Stimulated activated CD4-positive, alpha-beta T cell treated with anti-CD3 and anti-CD28 coated beads, TNF-alpha, amount 100 ng/mL, for 1 hour (primary cell): ENCODE results near the gene DNAJC21.
A peak's percentile ranks its signal among the peaks of the same experiment; 100 is the strongest.
"Not testable (repeated sequence)": the region's sequence is repeated elsewhere in the genome, so short reads cannot be mapped to it uniquely, and the experiment has no call there.

Experiments used
- DNase-seq, 3 donors: peaks; one replicate each; pipeline ENCODE4 v3.0.0-alpha.2; 2020; ENCODE audit warnings: low read depth in 3 of 3, low spot score in 1 of 3

The DNAJC21 gene

GRCh38 chr5:34923256-34923655, 6.1 kb upstream of the DNAJC21 start:
- DNase-seq: not testable (repeated sequence)

GRCh38 chr5:34923694-34924461, 5.5 kb upstream of the DNAJC21 start:
- DNase-seq: no peak

DNA sequence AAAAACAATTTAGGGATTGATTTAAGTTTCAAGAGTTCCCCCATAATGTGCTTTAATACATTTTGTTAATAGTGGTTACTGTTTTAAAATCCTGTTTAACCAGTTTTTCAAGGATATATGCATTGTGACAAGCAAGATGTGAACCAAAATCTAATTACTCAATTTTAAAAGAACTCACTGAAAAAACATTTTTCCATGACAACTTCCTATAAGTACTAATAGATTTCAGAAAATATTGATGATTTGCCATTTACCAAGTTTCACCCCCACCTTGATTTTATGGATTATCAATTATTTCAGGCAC, 4.9 kb upstream of the DNAJC21 start:
- DNase-seq: no peak

DNA sequence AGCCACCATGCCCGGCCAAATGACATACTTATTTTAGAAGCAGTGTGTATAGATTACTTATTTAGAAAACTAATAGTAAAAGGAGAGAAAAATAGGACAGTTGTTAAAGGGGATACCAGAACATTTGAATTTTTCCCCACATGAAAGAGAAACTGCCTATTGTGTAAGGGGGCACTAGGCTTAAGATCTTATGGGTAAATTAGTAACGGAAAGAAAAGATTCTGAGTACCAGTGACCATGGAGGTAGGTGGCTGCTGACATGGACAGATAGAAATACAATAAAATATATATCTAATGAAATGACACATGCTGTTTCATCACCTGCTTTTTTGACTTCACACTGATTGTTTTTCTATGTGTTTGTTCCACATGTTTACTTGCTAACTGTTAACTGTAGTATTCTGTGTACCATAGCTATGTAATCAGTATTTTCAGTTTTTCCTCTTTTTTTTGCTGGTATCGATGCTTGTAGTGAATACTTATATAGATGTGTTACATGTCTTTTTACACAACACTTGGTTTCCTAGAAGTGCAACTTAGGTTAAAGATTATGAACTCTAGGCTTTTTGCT, 3.0 kb upstream of the DNAJC21 start:
- DNase-seq: no peak

GRCh38 chr5:34927785-34928184, 1.6 kb upstream of the DNAJC21 start:
- DNase-seq: no peak

GRCh38 chr5:34928267-34928666, 1.1 kb upstream of the DNAJC21 start:
- no peak for DNase-seq

DNA sequence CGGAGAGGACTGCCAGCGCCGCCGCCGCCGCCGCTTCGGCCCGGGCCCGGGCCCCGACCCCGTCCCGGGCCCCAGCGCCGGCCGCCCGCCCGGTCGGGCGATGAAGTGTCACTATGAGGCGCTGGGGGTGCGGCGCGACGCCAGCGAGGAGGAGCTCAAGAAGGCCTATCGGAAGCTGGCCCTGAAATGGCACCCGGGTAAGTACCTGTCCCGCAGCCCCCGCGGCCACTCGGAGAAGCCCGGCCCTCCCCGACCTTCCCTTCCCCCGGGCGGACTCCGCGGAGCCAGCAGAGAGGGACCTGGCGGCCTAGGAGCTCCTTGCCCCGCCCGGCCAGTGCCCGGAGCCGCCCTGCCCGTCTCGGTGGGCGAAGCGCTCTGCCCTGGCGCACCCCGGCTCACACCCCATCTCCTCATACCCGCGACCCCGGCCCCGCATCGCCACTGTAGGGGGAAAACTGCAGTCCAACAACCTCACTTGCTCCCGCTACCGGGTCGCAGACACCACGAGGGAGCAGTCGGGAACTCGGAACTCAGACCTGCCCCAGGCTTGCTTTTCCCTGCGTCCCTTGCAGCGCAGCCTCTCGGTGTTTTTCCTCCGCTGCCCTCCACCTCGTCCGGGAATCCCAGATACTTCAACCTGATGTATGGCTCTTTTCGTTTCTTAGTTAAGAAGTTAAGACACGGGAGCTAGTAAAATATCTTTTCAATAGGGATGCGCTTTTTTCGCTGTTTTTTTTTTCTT, 532 bp downstream of the DNAJC21 start:
- peak; percentile 46 to 60 (median 49) for DNase-seq

GRCh38 chr5:34930462-34930844, 1.1 kb downstream of the DNAJC21 start:
- no peak for DNase-seq

DNA sequence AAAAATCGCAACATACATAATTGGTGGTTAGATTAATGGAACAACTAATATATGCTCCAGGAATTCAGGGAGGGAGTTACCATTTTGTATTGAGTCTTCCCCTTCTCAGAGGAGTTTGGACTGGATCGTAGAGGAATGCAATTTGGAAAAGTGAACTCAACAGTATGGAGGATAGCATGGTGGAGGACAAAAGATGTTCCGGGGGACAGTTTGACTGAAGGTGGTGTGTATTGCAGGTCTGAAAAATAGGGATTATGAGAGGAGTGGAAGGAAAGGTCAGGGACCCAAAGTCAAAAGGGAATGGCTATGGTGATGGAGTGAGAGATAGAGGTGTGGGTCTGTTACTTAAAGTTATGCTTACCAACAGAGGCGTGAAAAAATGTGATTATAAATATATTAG, 1.5 kb downstream of the DNAJC21 start:
- no peak for DNase-seq

- no peak for DNase-seq
Observed at GRCh38 chr5:34932947-34933346, 3.6 kb downstream of the DNAJC21 start.

DNA sequence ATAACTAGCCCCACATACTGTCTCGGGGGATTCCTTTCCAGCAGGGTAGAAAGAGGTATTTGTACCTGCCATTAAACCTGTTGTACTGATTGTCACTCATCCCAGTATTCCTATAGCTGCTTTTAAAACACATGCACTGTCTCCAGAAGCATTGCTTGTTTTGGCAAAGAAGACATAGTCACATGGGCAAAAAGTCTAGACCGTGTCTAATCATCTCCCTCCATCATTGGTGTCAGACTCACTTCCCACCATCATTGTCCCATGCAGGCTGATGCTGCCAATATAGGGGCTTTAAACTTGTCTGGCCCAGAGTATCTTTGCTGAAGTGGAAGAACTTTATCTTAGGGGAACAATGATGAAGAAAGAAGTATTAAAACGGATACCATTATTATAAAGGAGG, 12.6 kb downstream of the DNAJC21 start:
- DNase-seq: no peak

DNA sequence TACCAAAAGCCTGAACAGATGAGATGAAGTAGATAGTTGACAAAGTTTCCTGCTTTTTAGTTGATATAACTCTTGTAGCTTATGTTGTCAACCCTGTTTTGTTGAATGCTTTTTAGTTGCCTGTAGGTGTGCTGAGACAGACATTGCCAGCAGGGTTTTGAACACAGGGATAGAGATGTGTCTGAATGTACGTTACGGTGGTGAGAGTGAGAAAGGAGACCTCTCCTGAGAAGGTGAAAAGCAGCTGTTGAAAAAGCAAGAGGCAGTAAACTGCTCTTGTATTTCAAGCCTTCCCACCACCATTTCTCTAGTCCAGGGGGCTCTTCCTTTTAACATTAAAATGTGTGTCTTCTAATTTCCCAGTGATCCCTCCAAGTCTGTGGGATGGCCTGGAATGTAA, 14.7 kb downstream of the DNAJC21 start:
- DNase-seq: no peak

DNA sequence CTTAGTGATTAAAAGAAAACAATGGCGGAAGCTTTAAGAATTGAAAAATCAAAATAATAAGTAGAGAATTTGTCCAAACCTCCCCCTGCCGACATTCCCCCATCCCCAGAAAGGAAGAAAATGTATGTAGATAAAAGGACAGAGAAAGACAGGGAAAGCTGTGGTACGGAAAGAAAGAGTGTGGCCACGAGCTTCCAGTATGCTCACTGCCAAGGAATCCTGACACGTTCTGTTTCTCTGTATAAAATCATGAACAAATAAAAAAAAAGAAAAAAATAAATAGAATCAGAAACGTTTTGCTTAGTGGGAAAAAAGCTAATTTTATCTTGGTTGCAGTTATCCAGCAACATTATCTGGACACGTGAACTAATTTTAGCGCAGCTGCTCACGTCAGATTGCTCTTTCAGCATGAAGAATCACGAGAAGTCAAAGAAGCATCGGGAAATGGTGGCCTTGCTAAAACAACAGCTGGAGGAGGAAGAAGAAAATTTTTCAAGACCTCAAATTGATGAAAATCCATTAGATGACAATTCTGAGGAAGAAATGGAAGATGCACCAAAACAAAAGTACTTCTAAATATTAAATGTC, 15.2 kb downstream of the DNAJC21 start:
- DNase-seq: no peak

- no peak for DNase-seq
Observed at GRCh38 chr5:34957321-34957720, 28.0 kb downstream of the DNAJC21 start.

- DNase-seq: no peak
Observed at GRCh38 chr5:34957857-34958690, 28.7 kb downstream of the DNAJC21 start.

DNA sequence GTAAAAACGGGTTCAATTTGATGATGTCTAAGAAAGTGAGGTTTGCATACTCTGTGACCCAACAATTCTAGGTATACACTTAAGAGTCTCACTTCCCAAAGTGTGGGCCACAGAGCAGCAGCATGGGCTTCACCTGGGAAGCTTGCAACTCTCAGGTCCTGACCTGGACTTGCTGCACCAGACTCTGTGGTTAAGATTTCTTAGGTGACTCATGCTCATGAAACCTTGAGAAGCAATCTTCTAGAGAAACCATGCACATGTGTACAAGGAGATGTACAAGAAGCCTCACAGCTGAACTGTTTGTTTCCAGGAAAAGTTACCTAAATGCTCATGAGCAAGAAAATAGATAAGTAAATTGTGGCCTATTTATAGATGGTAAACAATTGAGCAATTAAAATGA, 30.0 kb downstream of the DNAJC21 start:
- no peak for DNase-seq

- DNase-seq: no peak
Observed at GRCh38 chr5:34967540-34967939, 38.2 kb downstream of the DNAJC21 start.

DNA sequence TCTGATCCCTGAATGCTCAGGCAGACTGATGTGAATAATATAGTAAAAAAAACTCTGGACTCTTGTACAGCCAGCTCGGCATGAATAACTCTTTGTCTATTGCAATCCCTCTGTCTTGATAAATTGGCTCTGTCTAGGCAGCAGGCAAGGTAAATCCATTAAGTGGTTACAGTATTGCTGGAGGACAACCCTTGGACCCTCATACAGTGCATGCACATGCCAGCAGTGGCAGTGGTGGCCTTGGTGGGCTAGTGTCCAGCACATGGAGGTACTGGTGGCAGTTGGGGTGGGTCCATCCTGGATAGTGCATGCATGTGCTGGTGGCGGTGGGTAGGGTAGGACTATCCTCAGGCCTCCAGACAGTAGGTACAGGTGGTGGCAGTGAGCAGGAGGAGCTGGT, 38.9 kb downstream of the DNAJC21 start:
- DNase-seq: no peak

DNA sequence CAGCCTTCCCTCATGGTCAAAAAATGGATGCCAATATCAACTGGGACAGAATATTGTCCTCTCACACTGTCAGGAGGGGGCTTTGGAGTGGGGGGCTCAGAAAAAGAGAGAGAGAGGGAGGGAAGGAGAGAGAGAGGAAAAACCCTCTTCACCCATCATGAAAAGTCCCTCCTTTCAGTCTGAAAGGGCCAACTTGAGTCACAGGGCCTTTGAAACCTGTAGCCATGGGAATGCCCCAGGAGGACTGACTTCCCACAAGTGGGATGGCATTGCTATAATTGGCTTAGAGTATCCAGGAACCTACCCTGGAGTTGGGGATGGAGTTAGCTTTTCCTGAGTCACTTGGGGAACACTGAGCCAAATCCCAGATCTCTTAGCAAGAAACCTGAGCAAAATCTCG, 41.2 kb downstream of the DNAJC21 start:
- DNase-seq: no peak

DNA sequence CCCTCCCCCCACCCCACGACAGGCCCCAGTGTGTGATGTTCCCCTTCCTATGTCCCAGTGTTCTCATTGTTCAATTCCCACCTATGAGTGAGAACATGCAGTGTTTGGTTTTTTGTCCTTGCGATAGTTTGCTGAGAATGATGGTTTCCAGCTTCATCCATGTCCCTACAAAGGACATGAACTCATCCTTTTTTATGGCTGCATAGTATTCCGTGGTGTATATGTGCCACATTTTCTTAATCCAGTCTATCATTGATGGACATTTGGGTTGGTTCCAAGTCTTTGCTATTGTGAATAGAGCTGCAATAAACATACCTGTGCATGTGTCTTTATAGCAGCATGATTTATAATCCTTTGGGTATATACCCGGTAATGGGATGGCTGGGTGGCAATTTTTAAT, 42.3 kb downstream of the DNAJC21 start:
- DNase-seq: not testable (repeated sequence)

DNA sequence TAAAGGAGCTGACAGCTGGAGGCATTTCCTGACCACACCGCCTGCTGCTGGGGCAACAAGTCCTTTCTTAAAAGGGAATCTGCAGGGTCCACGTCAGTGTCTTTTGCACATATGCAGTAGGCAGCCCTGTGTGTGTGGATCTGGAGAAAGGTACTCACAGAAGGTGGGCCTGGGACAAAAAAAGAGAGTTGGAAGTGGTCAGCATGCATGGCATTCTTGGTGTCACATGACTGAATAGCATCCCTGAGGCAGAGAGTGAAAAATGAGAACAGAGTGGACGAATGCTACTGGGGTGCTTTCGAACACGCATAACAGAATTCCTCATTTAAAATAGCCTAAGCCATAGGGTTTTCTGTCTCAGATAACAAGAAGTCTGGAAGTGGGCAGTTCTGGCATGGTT, 47.0 kb downstream of the DNAJC21 start:
- no peak for DNase-seq
